Activated CD8-positive, alpha-beta memory T cell treated with anti-CD3 and anti-CD28 coated beads for 36 hours (primary cell): ENCODE data around the gene CSNK1A1. TPM values are rescaled to one million over a fixed set of nuclear protein-coding genes. Genes with fewer than 3 reads are reported as not detected.
"Not testable (repeated sequence)": the region's sequence is repeated elsewhere in the genome, so short reads cannot be mapped to it uniquely, and the experiment has no call there.

Source experiments
- CTCF ChIA-PET: fragments of 350-600 bp; sonication (Branson Sonifier 250); formaldehyde crosslinking; loops from one replicate; lab custom pipeline; 2021; ENCODE audit warnings: antibody characterized with exemption; lab: Charles Lee
- POLR2A ChIA-PET: fragments of 350-600 bp; sonication (Branson Sonifier 250); formaldehyde crosslinking; loops from one replicate; lab custom pipeline; 2021; ENCODE audit warnings: antibody characterized with exemption; lab: Charles Lee
- total RNA-seq, 2 experiments: library from RNA; stranded (reverse); gene quantifications; one replicate each; pipeline ENCODE4 v1.2.3, GENCODE V29; 2021

The CSNK1A1 gene
- total RNA-seq, 2 experiments from 2014 or later, result 164 to 174 TPM

DNA sequence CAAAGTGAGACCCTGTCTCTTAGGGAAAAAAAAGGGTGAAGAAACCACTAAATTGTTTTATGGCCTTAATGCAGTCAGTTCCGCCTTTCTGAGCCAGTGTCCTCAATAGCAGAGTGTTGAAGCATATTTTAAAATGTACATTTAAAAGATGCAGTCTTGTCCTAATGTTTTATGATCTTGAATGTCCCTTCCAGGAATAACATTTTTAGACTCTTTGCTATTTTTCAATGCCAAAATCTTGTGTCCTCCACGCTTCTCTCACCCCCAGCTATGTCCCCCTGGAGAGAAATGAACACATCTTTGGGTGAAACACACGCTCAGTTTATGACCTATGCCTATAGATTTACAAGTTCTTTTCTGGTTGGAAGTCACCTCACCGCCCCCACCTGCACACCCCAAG is 69.8 kb downstream of the CSNK1A1 start:
- ChIA-PET POLR2A (no interaction called here), CTCF (no interaction called here)

DNA sequence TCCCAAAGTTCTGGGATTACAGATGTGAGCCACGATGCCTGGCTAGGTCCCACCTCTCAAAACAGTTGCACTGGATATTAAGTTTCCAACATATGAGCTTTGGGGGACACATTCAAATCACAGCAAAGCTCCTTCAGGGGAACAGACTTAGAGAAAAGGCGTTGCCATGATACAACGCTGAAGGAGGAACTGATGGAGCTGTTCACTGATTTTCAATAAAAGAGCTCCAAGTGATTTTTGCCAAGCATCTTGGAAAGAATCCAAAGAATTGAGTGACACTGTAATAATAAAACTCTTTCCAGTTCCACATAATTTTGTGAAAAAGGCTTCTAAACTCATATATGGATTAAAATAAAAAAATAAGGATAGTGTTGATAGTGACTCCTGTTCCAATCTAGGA is 72.5 kb downstream of the CSNK1A1 start:
- CTCF ChIA-PET, result no interaction called here
- POLR2A ChIA-PET, result no interaction called here

DNA sequence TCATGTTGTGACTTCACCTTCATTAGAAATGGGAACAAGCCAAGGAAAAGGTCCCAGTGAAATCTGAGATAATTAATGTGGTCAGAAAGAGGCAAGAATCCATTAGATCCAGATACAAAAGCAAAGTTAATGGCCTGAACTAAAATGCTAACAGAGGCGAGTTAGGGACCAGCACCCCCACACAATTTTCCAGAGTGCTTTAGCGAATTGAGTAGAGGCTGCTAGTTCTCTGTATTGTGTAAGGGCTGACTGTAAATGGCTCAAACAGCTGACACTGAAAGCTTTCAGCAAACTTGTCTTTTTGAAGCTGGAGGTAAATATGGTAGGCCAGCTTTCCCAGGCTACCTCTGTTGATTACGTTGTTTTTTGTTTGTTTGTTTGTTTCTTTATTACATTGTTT is 75.5 kb downstream of the CSNK1A1 start:
- ChIA-PET POLR2A (no interaction called here), CTCF (interaction anchor here (0.6 to 0.8 kb wide), 2 partner anchors 24 to 32 kb away, joined by 3 read pairs; no protein-coding TSS in a partner anchor)

DNA sequence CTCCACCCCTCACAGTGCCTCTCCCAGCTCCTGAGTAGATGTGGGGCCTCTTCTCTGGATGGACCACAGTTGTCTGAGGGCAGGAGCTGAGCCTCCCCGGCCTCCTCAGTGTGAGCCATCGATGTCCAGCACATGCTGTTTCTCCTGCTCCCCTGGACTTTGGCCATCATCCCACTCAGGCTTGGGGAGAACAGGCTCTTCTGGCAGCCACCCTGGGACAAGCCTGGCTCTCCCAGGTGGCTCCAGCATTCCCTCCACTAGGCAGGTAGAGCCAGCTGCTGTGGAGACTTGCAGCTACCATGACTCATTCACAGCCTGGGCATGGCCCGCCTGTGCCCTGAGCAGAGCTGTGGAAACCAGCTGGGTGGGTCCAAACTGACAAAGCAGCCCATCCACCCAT is 77.0 kb downstream of the CSNK1A1 start:
- ChIA-PET CTCF (no interaction called here), POLR2A (no interaction called here)

DNA sequence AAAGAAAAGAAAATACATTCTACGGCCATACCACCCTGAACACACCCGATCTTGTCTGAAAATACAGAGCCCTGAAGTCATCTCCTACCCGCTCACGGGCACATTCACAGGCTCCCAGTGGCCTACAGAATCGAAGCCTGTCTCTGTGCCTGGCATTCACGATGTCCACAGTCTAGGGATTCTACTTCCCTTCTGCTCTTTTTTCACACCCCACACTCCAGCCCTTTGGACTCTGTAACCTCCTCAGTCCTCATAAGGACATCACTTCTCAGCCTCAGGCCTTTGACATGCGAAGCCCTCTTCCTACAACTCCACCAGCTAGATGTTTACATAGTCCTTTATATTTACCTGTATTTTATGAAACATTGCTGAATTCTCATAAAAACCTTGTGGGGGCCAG is 77.8 kb downstream of the CSNK1A1 start:
- POLR2A ChIA-PET, result no interaction called here
- CTCF ChIA-PET, result interaction anchor here (0.7 kb wide), 1 partner anchor 10 kb away, joined by 3 read pairs; no protein-coding TSS in a partner anchor

DNA sequence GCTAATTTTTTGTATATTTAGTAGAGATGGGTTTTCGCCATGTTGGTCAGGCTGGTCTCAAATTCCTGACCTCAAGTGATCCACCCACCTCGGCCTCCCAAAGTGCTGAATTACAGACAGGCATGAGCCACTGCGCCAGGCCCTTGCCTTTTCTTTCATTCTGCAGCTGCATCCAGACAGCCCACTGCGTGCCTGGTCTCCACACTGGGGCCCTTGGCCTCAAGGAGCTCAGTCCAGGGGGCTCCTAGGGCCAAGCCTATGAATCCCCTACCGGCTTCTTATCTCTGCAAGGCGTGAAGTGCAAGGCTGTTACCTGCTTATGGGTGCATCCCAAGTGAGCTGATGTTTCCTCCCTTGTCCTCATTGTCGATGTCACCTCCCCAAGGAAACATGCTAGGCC is 78.8 kb downstream of the CSNK1A1 start:
- POLR2A ChIA-PET, result no interaction called here
- CTCF ChIA-PET, result no interaction called here

DNA sequence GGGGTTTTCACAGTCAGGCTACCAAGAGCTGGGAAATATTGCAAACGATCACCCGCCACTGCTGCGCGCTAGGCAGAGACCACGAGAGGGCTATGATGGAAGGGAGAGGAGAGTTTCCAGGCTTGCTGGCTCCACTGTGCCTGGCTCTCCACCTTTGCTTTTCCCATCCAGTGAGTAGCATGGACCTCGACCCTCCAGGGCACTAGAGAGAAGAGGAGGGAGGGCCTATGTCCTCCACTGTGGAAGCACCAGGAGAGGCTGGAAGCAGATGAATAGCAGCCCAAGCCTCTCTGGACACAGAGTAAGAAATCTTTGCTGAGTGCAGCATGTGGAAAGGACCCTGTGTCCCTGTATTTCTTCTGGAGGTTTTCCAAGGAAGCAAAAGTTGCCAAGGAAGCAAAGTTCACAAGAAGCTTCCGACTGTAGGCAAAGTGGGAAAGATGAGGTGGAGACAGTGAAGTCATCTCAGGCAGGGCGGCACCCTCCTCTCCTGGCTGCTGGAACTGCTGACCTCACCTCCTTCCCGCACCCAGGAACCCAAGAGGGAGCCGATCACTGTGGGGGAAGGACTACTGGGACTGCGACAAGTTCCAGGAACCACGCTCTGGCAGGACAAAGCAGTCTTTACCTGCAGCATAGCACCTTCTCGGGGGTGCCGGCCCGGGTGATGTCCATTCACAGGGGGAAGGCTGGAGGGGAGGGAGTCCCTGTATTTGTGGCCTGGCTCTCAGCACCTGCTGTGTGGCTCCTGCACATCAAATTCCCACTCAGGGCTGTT is 79.6 kb downstream of the CSNK1A1 start:
- ChIA-PET POLR2A (no interaction called here), CTCF (no interaction called here)

DNA sequence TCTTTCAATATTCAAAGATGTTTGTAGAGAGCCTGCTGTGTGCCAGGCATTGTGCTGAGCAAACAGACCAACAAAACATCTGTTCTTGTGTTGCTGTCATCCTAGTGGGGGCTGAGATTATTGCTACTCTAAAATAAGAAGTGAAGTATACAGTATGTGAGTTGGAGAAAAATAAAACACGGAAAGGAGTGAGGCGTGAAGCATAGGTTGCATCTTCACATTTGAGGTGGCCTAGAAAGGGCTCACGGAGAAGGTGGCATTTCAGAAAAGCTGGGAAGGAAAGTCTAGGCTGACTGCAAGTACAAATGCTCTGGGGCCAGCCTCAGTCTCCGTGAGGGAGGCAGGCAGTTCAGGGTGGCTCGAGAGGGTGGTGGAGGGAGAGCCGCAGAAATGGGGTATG is 80.3 kb downstream of the CSNK1A1 start:
- POLR2A ChIA-PET, result no interaction called here

DNA sequence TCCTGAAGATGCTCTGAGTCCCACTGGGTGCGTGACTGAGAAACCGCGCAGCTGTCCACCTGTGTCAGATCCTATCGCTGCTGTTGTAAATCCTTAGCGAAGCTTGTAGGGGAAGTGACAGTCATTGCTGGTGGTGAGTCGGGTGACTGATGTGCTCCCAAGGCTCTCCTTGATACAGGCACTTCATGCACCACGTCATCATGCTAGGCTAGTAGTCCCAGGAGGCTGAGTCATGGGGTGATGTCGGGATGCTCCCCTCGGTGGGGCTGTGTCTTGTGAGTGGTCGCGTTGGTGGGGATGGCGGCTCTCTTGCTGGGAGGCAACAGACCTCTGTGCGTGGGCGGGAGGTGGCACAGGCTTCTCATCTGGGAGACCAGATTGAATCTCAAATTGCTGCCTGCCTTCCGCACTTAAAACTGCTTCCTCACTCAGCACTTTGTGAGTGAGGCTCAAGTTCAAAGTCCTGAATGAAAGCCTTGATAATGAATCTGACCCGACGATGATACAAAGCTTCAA is 84.7 kb downstream of the CSNK1A1 start:
- ChIA-PET CTCF (no interaction called here), POLR2A (no interaction called here)

More for the DNA sequence above, 80.3 kb downstream of the CSNK1A1 start:
- CTCF ChIA-PET, result no interaction called here

DNA sequence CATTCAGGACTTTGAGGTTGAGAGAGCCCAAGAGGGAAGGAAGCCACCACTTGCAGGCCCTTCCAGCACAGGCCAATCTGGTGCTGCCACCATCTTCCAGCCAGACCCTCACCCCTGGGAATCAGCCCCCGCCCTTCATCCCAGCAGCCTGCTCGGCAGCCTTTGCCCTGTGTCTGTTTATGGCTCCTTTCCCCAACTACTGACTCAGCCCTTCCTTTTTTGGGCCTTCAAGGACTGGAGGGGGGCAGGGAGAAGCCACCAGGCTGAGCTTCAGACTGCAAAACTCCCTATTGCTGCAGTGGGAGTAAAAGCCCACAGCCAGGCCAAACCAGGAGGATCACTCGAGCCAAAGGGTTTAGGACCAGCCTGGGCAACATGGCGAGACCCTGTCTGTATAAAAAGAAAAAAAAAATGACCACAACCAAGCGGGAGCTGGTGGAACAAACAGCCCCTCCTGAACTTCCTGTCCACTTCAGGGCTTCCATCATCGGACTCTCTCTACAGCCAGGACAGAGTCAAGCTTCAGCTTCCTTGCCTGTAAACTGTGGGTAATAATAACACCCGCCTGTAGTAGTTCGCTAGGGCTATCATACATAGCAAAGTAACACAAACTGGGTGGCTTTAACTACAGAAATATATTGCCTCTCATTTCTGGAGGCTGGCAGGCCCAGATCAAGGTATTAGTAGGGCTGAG is 86.3 kb downstream of the CSNK1A1 start:
- ChIA-PET CTCF (interaction anchor here (0.8 kb wide), 1 partner anchor 16 kb away, joined by 3 read pairs; no protein-coding TSS in a partner anchor), POLR2A (no interaction called here)

DNA sequence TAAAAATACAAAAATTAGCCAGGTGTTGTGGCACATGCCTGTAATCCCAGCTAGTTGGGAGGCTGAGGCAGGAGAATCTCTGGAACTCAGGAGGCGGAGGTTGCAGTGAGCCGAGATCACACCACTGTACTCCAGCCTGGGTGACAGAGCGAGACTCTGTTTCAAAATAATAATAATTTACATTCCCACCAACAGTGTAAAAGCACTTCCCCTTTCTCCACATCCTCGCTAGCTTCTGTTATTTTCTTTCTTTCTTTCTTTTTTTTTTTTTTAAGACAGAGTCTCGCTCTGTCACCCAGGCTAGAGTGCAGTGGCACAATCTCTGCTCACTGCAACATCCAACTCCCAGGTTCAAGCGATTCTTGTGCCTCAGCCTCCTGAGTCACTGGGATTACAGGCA is 89.3 kb downstream of the CSNK1A1 start:
- CTCF ChIA-PET, POLR2A ChIA-PET: not testable (repeated sequence)

DNA sequence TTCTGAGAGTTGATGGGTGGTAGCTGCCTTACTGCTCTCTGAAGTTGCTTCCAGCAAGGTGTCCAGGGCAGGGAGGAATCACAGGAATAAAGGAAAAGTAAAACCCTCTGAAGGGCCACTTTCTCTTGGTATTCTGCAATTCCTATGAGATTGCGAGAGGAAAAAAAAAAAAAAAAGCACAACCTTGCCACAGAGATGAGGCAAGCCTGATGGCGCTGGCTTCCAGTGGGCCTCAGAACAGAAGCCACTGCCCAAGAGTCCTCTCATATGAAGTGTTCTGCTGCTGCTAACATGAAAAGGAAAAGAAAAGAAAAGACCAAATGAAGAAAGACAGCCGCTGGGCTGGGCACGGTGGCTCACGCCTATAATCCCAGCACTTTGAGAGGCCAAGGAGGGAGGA is 91.3 kb downstream of the CSNK1A1 start:
- CTCF ChIA-PET, result no interaction called here
- POLR2A ChIA-PET, result no interaction called here

DNA sequence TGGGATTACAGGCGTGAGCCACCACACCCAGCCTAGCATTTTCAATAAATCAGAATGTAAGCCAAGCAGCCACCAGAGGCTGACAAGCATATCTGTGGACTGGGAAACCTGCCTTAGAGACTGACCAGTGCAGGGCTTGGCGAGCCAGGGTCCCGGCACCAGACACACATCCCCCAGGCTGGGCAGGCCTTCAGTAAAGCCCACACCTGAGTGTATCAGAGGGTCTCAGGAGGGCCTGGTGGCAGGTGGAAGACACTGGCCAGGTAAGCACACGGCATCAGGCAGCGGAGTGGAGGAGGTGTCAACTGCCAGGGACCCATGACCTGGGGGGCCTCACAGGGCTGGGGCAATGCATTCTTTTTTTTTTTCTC is 93.9 kb downstream of the CSNK1A1 start:
- POLR2A ChIA-PET, result no interaction called here
- CTCF ChIA-PET, result no interaction called here

DNA sequence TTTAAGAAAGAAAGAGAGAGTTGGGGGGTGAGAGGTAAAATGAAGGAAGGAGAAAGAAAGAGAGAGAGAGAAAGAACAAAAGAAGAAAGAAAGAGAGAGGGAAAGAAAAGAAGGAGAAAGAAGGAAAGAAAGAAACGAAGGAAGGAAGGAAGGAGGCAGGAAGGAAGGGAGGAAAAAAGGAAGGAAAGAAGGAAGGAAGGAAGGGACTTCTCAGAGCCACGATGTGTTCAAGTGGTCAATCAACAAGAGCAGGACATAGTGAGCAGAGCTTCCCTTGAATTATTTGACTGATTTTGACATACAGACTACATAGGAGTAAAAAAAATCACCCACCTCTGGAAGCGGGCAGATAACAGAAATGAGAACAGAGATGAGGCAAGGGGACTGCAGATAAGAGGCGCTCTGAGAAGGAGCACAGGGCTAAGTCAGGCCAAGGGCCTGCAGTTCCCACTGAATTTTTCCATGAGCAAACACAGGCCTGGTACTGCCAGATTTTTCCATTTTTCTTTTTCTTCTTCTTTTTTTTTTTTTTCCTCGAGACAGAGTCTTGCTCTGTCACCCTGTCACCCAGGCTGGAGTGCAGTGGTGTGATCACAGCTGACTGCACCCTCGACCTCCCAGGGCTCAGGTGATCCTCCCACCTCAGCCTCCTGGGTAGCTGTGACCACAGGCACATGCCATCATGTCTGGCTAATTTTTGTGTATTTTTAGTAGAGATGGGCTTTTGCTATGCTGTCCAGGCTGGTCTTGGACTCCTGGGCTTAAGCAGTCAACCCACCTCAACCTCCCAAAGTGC is 94.4 kb downstream of the CSNK1A1 start:
- CTCF ChIA-PET, result no interaction called here

DNA sequence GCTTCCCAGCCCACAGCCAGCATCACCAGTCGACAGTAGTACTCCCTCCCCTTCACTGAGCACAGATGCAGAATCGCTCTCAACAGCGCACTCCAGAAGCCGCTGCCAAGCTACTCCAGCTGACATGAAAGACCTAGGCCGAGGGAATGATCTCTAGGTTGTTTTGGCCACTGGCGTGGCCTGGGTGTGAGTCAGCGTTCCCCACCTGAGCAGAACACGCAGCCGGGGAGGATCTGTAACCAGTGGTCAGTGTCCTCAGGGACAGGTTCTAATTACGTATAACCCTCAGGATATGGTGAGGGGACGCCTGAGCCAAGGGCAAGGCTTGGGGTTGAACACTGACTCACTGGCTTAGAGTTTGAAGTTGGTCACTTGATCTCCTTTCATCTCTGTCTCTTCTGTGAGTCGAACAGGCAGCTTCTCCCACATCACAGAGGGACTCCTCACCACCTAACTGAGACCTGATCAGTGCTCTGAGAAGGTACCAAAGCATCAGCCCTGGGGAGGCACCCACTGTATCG is 95.3 kb downstream of the CSNK1A1 start:
- POLR2A ChIA-PET, result interaction anchor here (0.6 kb wide), 1 partner anchor 11 kb away, joined by 3 read pairs; no protein-coding TSS in a partner anchor
- CTCF ChIA-PET, result no interaction called here

More for the DNA sequence above, 94.4 kb downstream of the CSNK1A1 start:
- POLR2A ChIA-PET, result interaction anchor here (0.6 kb wide), 1 partner anchor 11 kb away, joined by 3 read pairs; no protein-coding TSS in a partner anchor

DNA sequence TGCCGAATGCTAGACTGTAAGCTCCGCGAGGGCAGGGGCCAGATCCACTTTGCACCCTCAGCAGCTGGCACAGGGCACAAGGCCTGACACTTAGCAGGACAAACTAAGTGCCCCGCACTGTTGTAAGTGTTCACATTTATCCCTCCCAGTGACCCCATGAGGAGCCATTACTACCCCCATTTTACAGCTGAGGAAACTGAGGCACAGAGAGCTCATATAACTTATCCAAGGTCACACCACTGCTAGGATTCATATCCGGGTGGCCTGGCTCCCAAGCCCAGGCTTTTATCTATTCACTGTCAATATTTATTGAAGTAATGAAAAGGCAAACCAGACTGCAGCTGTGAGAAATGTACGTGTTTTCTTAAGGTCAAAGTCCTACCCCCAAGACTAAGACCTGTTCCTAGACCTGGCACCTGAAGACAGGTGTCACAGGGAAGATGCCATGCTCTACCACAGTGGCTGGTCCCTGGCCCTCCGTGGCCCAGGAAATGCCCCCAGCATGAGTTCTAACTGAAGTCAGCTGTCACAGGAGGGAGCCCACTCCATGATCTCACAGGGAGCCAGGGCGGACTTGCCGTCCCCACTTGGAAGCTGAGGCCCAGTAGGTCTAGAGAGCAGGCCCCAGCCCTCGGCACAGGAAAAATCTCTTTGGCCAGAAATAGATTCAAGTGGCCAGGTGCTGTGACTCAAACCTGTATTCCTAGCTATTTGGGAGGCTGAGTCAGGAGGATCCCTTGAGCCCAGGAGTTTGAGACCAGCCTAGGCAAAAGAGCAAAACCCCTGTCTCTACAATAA is 97.4 kb downstream of the CSNK1A1 start:
- ChIA-PET CTCF (interaction anchor here (0.5 kb wide), 1 partner anchor 22 kb away, joined by 3 read pairs; no protein-coding TSS in a partner anchor), POLR2A (no interaction called here)

DNA sequence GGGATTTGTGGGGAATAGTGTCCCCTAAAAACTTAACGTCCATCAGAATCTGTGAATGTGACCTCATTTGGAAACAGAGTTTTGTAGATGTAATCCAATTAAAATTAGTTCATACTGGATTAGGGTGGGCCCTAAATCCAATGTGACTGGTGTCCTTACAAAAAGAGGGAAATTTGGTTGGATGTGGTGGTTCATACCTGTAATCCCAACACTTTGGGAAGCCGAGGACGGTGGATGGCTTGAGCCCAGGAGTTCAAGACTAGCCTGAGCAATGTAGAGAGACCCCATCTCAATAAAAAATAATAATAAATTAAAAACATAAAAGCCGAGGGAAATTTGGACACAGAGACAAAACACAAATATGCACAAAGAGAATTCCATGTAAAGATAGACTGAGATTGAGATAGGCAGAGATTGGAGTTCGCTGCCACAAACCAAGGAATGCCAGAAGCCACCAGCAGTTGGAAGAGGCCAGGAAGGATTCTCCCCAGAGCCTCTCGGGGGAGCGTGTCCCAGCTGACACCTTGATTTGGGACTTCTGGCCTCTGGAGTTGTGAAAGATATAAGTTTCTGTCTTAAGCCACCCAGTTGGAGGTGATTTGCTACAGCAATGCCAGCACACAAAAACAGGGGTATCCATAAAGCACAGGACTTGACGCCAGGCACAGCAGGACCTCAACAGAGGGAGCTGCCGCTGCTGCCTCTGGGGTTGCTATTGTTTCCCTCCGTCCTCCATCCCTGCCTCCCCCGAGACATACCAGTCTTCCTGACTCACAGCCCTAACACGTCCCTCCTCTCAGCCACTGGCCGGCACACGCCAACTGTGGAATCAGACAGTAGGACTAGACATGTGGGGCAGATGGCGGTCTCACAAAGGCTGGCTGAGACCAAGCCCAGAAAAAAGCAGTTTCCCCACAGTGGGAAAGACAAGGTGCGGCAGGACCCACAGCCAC is 98.3 kb downstream of the CSNK1A1 start:
- CTCF ChIA-PET, result no interaction called here
- POLR2A ChIA-PET, result no interaction called here
